NCI-H2107 treated with DMSO at 0.1 percent for 48 hours (cell line): ENCODE data around the gene RILPL1.
A peak's percentile ranks its signal among the peaks of the same experiment; 100 is the strongest.
"Not testable (repeated sequence)": the region's sequence is repeated elsewhere in the genome, so short reads cannot be mapped to it uniquely, and the experiment has no call there.

Source experiments
- DNase-seq: peaks from one replicate; lab custom pipeline; 2025; ENCODE audit not compliant: unreplicated experiment; lab: John Stamatoyannopoulos, UW

The RILPL1 gene

GRCh38 chr12:123530668-123531067 is 2.9 kb downstream of the RILPL1 start:
- DNase-seq, result no peak

DNA sequence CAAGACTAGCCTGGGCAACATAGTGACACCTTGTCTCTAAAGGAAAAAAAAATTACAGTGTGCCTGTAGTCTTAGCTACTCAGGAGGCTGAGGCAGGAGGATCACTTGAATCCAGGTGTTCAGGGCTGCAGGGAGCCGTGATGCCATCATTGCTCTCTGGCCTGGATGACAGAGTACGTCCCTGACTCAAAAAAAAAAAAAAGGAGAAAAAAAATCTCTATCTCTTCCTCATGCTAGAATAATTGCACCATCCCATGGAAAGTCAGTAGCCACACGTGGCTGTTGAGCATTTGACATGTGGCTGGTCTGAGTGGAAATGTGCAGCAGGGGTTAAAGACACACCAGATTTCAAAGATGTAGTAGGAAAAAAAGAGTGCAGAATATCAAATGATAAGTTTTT is 3.8 kb downstream of the RILPL1 start:
- DNase-seq, result no peak

GRCh38 chr12:123528858-123529257 is 4.7 kb downstream of the RILPL1 start:
- no peak for DNase-seq

DNA sequence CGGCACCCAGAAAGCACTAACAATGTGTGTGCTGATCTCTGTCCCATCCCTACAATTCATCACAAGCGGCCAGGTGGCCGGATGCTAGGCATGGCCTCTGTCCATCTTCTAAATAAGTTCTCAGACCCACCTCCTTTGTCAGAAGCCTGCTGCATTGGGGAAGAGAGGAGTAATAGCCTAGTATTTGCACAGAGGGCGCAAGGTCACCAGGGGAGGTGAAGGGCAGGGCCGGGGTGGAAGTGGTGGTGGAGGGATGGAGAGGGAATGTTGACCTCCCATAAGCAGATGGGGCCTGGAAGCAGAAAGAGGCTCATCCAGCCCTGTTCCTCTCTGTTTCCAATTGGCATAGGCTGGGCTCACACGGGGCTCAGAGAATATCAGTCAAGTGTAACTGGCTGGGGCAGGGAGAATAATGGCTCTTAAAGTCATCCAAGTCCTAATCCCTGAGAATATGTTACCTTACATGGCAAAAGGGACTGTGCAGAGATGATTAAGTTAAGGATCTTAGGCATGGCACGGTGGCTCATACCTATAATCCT is 6.9 kb downstream of the RILPL1 start:
- no peak for DNase-seq

- DNase-seq, result no peak
These were observed 9.1 kb downstream of the RILPL1 start for GRCh38 chr12:123524378-123524777.

GRCh38 chr12:123523518-123523917 is 10.0 kb downstream of the RILPL1 start:
- no peak for DNase-seq

DNA sequence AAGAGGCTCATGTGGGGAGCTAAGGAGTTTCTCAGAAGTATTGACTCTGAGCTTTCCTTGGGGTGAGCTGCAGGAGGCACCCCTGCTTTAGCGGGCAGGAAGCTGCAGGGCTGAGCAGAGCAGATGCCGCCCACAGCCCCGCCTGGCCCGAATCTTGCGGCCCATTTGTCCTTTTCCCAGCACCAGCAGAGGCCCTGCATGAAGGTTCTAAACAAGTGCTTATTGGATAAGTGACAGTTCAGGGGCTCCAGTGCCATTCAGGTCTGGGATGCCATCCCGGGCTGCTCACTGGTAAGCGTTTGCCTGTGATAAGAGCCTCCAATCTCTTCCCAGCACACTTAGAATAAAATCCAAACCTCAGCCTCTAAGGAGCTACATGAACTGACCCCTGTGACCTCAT is 11.4 kb downstream of the RILPL1 start:
- DNase-seq, result no peak

DNA sequence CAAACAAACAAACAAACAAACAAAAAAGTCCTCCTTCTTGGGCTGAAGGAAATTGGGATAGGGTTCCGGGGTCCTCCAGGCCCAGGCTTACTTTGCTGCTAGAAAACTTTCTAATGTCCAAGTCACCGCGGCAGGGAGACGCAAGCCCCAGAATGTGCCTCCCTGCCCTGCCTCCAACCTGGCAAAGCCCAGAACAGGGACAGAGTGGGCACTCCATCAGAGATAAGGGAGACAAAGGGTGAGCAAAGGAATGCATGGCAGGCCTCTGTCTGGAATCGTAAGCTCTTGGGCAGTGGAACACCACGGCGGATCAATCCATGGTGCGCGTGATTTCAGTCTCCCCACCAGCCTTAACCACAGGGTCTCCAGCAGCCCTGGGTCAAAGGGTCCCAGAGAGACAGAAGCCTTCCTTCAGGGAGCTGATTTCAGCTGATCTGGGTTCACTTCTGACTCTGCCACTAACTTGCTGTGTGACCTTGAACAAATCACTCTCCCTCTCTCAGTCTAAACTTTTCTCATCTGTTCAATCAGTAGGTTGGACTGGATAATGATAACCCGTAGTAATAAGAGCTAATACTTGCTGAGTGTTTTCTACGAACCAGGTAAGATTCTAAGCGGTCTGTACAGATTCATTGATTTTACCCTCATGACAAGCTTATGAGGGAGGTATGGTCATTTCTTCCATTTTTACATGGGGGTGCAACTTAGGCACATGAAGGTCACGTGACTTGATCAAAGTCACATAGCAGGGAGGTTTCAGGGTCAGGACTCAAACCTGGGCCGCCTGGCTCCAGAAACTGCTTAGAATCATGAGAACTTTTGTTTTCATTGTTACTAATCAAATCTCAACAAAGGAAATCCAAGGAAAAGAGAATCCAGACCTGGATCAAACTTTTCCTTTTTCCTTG is 12.7 kb downstream of the RILPL1 start:
- no peak for DNase-seq

- peak; percentile 15 for DNase-seq
These were observed 14.1 kb downstream of the RILPL1 start for GRCh38 chr12:123519141-123520001.

DNA sequence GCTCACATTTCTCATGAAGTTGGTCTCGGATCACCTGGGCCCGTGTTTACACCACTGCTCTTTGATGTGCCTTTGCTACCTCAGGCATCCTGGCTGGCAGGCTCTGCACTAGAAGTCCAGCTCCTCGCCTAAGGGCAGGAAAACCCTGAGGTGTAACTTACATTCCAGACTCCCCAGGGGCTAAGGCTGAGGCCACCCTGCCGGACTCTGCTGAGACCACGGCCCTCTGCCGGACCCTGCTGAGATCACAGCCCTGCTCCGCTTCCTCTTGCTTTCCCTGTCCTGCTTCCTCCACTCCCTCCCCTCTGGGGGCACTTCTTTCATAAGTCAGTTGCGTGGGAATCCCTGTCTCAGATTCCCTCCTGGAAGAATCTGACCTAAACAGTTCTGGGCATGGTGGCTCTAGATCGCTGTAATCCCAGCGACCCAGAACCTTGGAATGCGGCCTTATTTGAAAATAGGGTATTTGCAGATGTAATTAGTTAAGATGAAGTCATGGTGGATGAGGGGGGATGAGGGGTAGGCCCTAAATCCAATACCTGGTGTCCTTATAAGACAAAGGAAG is 17.2 kb downstream of the RILPL1 start:
- DNase-seq, result no peak

- DNase-seq, result not testable (repeated sequence)
These were observed 18.8 kb downstream of the RILPL1 start for GRCh38 chr12:123514582-123515221.

- DNase-seq, result no peak
These were observed 19.7 kb downstream of the RILPL1 start for GRCh38 chr12:123513805-123514204.

DNA sequence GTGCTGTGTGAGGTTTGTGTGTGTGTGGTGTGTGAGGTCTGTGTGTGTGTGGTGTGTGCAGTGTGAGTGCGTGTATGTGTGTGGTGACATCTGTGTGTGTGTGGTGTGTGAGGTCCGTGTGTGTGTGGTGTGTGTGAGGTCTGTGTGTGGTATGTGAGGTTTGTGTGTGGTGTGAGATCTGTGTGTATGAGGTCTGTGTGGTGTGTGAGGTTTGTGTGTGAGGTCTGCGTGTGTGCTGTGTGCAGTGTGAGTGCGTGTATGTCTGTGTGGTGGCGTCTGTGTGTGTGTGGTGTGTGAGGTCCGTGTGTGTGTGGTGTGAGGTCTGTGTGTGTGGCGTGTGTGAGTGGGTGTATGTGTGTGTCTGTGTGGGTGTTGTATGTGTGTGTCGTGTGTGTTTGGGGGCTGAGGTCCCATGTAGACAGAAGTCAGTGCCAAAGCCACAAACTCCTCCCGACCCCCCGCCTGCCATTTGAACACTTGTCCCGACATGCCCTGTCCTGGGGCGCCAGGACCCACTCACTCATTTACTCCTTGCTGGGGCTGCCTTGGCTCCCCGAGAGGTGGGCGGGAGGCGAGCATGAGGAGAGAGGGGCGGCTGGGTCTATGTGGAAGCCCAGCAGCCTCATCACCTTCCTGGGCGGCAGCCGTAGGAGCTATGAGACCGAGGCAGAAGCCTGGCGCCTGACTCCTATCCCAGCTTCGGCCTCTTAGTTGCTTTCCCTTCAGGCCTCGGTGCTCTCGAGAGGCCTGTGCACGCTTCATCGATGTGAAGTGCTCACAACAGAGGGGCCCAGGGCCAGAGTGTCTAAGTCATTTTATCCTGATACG is 20.5 kb downstream of the RILPL1 start:
- DNase-seq, result no peak

- DNase-seq, result no peak
These were observed 26.7 kb downstream of the RILPL1 start for GRCh38 chr12:123506843-123507236.

DNA sequence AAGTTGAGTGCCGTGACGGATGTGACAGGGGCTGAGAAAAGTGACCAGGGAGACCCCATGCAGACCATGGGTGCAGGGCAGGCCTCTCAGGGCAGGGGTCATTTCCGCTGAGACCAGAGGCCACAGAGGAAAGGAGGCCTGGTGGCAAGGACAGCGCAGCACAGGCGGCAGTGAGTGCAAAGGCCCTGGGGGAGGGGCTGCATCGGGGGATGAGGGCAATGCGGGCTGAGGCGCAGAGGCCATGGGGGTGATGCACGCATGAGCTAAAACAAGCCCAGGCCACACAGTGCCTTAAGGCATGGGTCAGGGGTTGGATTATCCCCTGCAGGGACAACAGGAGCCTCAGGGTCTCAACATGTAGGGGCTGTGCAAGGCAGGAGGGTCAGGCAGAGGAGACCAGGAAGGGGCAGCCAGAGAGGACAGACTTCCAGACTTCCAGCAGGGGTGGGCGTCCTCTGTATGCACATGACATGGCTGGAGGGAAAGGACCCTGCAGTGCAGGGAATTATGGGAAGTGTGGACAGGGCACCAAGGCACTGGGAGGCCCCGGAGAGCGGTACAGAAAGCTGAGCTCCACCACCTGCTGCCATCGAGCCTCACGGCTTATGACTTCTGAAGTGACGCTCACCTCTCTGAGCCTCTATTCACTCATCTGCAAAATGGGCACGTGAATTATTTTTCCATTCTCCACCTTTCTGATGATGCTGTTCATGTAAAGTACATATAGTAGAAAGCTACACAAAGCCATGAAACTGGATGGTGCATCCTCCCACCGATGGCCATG is 27.3 kb downstream of the RILPL1 start:
- DNase-seq, result no peak

DNA sequence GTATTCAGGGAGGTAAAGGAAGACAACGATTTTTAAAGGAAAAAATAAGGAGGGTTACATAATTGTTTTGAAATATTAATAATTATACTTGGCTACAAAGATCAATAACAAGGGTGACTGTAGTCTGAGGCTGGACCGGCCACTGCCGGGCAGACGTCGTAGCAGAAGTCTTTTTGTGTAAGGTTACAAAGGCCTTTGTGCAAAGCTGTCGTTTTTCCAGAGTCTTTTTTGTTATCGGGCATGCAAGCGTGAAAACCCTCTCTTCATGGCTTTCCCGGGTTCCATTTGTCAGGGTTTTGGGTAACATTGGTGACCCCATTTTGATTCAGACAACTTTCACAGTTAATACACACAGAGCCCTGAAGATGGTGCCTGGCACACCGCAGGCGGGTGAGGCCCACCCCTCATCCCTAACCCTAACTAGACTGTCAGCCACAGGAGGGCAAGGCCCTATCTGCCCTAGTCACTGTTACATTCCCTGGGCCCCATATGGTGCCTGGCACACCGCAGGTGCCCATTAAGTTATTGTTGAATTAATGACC is 31.3 kb downstream of the RILPL1 start:
- no peak for DNase-seq

DNA sequence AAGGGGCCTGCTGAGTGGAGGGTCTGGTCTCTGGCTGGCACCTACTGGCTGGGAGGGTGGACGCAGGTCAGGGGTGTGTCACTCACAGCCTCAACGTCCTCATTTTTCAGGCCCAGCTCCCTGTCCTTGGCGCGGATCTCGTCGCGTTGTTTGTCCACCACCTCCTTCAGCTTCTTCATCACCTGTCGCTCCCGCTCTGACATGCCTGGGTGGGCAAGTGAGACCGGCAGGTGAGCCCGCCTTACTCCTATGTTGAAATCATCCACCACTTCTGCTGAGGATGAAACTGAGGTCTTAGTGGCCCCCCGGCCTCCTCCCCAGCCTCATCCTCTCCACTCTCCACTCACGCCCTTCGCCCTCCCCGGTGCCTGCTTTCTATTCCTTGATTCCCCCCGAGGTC is 34.2 kb downstream of the RILPL1 start:
- no peak for DNase-seq

DNA sequence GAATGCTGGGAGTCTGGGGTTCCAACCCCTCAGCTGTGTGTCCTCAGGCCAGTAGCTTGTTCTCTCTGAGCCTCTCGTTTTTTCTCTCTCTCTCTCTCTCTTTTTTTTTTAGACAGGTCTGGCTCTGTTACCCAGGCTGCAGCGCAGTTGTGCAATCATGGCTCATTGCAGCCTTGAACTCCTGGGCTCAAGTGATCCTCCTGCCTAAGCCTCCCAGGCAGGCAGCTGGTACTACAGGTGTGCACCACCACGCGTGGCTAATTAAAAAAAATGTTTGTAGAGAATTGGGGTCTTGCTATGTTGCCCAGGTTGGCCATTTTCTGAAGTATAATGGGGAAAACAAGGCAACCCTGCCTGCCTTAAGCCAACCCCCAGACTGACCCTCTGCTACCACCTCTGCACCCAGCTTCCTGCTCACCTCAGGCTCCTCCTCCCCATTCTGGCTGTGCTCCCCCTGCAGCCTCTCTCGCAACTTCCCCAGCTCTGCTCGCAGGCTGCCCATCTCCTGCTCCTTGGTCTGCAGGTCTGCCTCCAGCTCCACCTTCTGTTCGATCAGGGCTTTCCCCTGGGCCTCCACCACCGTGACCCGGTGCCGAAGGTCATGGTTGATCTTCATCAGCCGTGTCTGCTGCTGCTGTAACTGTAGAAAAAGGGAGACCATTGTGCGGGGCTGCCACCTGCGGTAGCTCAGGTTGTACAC is 35.2 kb downstream of the RILPL1 start:
- no peak for DNase-seq
